Measurements from ENCODE around the gene LCN12.

DNA sequence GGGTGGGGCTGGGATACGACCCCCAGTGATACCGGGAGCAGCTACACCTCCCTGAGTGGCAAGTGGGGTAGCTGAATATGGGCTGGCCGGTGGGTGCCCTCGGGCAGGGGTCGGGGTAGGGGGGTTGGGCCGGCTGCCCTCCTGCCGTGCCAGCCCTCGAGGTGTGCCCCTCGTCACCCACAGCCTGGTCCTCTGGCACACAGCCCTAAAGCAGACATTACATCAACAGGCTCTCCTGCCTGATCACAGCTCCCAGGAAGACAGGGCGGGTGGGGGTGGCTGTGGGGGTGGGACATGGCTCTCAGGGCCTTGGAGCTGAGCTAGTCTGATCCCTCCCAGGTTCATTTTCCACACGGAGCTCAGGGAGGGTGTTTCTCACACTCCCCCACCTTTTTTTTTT lies 30.8 kb upstream of the LCN12 start:
- TF ChIP-seq, protein P1, sequence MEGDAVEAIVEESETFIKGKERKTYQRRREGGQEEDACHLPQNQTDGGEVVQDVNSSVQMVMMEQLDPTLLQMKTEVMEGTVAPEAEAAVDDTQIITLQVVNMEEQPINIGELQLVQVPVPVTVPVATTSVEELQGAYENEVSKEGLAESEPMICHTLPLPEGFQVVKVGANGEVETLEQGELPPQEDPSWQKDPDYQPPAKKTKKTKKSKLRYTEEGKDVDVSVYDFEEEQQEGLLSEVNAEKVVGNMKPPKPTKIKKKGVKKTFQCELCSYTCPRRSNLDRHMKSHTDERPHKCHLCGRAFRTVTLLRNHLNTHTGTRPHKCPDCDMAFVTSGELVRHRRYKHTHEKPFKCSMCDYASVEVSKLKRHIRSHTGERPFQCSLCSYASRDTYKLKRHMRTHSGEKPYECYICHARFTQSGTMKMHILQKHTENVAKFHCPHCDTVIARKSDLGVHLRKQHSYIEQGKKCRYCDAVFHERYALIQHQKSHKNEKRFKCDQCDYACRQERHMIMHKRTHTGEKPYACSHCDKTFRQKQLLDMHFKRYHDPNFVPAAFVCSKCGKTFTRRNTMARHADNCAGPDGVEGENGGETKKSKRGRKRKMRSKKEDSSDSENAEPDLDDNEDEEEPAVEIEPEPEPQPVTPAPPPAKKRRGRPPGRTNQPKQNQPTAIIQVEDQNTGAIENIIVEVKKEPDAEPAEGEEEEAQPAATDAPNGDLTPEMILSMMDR (conservative IDR thresholded peaks at IDR 0.05; ENCODE audit: low read depth, low read length) = no peak
- TF ChIP-seq EZH2 (IDR thresholded peaks at IDR 0.05; ENCODE audit: borderline replicate concordance, low read depth, low read length, poor library complexity, severe bottlenecking) = no peak

Measured in A673 (cell line).